ENCODE results near the gene RPS6KA3.
"Not testable (repeated sequence)": the region's sequence is repeated elsewhere in the genome, so short reads cannot be mapped to it uniquely, and the experiment has no call there.

Gene RPS6KA3

GRCh38 chrX:20139966-20140365 lies 126.7 kb downstream of the RPS6KA3 start:
- DNase-seq = no peak

- no peak for DNase-seq
Measured at GRCh38 chrX:20135944-20136343, 130.8 kb downstream of the RPS6KA3 start.

- no peak for DNase-seq
Measured at GRCh38 chrX:20132666-20133065, 134.0 kb downstream of the RPS6KA3 start.

- DNase-seq = no peak
Measured at GRCh38 chrX:20130357-20130756, 136.4 kb downstream of the RPS6KA3 start.

- no peak for DNase-seq
Measured at GRCh38 chrX:20129547-20129946, 137.2 kb downstream of the RPS6KA3 start.

- no peak for DNase-seq
Measured at GRCh38 chrX:20128670-20129069, 138.0 kb downstream of the RPS6KA3 start.

GRCh38 chrX:20127440-20127839 lies 139.3 kb downstream of the RPS6KA3 start:
- not testable (repeated sequence) for DNase-seq

GRCh38 chrX:20126833-20127232 lies 139.9 kb downstream of the RPS6KA3 start:
- DNase-seq = not testable (repeated sequence)

GRCh38 chrX:20124964-20125363 lies 141.7 kb downstream of the RPS6KA3 start:
- DNase-seq = no peak

- DNase-seq = no peak
Measured at GRCh38 chrX:20118065-20118824, 148.5 kb downstream of the RPS6KA3 start.

GRCh38 chrX:20116577-20117240 lies 150.0 kb downstream of the RPS6KA3 start, which contains the start of gene MAP7D2:
Gene MAP7D2 (minus strand): TSS chrX:20116907. CDS start chrX:20116879, 28 bp downstream.
- DNase-seq = no peak

GRCh38 chrX:20116087-20116576 lies 150.6 kb downstream of the RPS6KA3 start:
- no peak for DNase-seq

- DNase-seq = no peak
Measured at GRCh38 chrX:20112022-20112774, 154.5 kb downstream of the RPS6KA3 start.

- no peak for DNase-seq
Measured at GRCh38 chrX:20111271-20111670, 155.4 kb downstream of the RPS6KA3 start.

- no peak for DNase-seq
Measured at GRCh38 chrX:20101934-20102581, 164.7 kb downstream of the RPS6KA3 start.
